Measurements from ENCODE around the gene LMO2.
A peak's percentile ranks its signal among the peaks of the same experiment; 100 is the strongest.
"Not testable (repeated sequence)": the region's sequence is repeated elsewhere in the genome, so short reads cannot be mapped to it uniquely, and the experiment has no call there.

LMO2 gene

GRCh38 chr11:33891714-33892327, at the start of gene LMO2:
Gene LMO2 (minus strand): TSS chr11:33892076. CDS start chr11:33869716, 22,360 bp downstream.
- peak; percentile 47 for DNase-seq

- no peak for DNase-seq
Measured at GRCh38 chr11:33940538-33940815, 48.6 kb upstream of the LMO2 start.

DNA sequence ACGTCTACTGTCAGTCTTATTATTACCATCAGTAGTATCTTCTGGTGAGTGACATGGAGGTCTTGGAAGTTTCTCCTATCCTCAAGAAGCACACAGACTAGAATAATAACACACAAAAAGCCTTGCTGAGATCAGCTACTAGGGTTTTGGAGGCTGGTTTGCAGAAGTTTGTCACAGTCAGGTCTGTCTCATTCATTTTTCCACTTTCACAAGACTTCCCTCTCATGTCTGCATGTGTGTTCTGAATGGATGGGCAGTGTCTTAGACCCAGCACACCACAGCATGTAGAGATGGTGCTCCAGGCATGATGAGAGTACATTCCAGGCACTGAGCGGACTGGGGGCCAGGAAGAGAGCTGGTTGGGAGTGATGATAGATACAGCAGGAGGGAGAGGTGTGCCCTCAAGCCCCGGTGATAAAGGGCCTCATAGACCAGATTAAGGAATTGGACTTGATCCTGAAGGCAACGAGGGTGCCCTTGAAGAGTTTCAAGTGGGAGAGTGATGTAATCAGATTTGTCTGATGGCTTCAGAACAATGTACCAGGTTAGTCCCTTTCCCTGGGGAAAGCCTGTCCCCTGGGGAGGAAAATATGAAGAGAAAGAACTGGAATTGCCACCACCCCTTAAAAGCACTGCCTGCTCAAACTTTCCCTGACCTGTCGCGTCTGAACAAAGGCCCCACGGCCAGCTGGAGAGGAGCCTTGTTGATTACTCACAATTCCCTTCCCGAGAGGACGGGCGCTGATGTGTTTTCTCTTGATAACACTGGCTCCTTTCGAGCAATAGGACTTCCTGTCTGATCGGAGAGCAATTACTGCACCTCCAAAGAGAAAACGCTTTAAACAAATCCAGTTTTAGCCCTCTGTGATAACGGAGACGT, 45.1 kb upstream of the LMO2 start:
- peak; percentile 82 for DNase-seq

DNA sequence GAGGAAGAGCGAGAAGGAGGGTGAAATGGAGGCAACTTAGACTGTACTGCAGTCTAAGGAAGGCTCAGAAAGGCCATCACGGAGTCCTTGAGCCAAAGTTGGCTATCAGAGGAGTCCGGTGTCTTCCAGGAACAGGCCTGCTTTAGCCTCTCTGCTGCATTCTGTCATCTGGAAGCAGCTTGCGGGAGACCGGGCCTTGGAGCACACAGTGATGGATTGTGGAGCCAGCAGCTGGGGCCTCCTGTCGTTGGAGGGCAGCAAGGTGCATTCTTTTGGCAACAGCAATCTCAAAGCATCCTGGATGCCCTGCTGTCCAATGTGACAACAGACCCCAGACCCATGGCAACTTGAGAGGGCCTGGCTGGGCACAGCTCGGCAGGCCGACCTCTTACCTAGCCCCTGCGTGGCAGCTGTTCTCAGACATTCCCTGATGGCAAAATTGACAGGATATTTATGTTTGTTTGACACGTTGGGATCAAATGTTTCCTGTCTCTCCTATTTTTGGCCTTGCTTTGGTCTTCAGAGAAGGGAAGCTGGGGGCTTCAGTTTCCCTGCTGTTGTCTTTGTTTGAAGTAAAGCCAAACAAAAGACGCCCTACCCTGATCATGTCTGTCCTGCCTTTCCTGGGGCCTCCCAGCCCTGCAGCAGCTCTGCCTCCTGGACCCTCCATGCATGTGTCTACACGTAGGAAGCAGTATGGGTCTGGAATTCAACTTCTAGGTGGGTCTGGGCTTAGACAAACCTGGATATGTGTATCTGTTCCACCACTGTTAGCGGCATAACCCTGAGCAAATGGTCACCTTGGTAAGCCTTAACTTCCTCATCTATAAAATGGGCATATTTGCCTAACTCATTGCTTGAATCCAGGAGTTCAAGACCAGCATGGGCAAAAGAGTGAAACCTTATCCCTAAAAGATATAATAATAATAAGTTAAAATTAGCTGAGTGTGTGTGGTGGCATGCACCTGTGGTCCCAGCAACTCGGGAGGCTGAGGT, 43.9 kb upstream of the LMO2 start:
- peak; percentile 22 for DNase-seq

GRCh38 chr11:33935005-33935404, 43.1 kb upstream of the LMO2 start:
- no peak for DNase-seq

DNA sequence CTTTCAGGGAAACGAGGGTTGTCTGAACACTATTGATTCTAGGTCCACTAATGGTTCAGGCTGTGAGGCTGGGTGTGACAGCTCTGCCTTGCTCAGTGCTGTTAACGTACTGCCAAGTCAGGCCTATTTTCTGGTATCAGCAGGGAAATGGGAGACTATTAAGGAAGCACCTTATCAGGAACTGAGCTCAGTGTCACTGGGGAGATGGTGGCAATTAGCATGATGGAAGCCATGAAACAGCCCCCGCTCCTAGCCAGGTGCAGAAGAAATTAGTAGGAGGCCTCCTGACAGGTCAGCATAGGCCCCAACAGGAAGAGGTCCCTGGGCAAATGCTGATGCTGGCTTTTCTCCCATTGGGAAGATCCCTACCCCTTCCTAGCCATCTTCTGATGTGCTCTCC, 42.6 kb upstream of the LMO2 start:
- DNase-seq: no peak

DNA sequence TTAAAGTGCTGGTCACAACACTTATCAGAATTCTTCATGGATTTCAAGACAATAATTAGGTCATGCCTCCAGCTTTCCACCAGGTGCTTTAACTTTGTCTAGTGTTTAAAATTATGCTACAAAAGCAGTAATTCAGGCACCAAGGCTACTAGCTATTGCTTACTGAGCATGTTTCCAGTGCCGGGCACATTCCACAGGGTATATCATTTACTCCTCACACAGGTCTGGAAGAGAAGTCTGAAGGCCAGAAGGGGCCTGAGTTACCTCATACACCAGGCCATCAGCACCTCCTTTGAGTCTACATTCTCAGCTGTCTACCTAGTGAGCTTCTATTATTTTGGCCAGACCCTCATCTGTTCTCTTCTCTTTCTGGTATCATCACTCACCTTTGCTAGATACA, 41.7 kb upstream of the LMO2 start:
- no peak for DNase-seq

- DNase-seq: no peak
Measured at GRCh38 chr11:33932721-33933120, 40.8 kb upstream of the LMO2 start.

- not testable (repeated sequence) for DNase-seq
Measured at GRCh38 chr11:33931739-33932366, 40.0 kb upstream of the LMO2 start.

- no peak for DNase-seq
Measured at GRCh38 chr11:33931067-33931466, 39.2 kb upstream of the LMO2 start.

DNA sequence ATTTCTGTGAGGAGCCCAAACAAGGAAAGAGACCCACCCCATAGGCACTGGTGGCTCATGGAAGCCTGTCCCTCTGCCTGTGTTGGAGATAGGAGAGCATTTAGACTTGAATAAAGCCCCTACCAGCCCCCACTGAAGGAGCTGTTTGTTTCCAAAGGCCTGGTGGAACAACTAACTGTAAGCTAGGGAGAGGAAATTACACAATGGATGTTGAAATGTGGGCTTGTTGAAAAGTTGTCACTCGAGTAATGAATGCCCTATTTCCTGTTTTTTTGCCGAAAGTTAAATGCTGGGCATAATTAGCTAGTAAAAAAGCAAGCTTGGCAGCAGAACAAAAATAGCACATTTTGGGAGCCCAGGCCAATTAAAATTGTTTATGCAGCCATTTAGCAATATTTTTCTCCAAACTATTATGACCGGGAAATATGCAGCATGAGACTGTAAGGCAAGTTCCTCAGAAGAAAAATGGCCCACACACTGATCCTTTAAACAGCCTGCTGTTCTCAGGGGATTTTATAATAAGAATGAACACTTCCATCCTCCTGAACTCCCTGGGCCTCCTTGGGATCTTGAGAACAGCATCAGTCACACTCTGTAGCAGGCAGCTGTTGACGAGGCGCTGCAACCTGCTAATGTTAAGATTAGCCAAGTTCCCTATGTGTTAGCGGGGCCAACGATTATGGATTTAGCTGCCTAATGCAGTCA, 38.6 kb upstream of the LMO2 start:
- peak; percentile 92 for DNase-seq

DNA sequence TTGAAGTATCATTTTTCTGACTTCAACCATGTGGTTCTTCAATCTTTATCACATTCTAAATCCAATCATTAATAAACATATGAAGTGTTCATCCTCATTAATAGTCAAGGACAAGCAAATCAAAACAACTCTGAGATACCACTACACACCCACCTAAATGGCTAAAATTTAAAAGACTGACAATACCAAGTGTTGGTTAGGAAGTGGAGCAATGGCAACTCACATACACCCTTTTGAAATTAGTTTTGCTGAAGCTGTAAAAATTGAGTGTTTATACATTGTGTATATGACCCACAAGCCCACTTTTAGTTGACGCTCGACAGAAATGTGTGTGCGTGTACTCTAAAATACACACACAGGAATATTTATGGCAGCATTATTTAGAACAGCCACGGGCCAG, 36.7 kb upstream of the LMO2 start:
- no peak for DNase-seq

GRCh38 chr11:33926671-33927552, 35.0 kb upstream of the LMO2 start:
- no peak for DNase-seq

GRCh38 chr11:33924341-33924740, 32.5 kb upstream of the LMO2 start:
- peak; percentile 87 for DNase-seq

- peak; percentile 54 for DNase-seq
Measured at GRCh38 chr11:33923626-33924025, 31.8 kb upstream of the LMO2 start.

- DNase-seq: no peak
Measured at GRCh38 chr11:33920838-33921613, 29.1 kb upstream of the LMO2 start.

DNA sequence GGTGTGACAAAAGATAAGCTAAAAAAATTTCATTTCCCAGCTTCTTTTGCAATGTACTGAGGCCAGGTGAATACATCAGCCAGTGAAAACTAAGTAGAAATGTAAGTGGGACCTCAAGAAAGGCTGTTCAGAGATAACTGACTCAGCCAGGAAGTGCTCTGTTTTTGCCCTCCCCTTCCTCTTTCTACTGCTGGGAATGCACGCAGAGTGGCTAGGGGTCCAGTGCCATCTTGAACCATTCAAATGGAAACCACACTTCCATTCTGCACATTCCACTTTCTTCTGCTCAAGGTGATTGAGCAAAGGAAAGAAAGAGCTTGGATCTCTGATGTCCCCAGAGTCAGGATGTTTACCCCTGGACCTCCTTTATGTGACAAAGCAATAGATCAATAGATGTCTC, 27.8 kb upstream of the LMO2 start:
- DNase-seq: no peak

DNA sequence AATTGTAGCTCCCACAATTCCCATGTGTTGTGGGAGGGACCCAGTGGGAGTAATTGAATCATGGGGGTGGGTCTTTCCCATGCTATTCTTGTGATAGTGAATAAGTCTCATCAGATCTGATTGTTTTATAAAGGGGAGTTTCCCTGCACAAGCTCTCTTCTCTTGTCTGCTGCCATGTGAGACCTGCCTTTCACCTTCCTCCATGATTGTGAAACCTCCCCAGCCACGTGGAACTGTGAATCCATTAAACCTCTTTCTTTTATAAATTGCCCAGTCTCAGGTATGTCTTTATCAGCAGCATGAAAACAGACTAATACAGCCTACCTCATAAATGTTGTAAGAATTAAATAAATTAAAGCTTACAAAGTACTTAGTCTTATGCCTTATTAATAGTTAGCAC, 25.5 kb upstream of the LMO2 start:
- DNase-seq: not testable (repeated sequence)

- DNase-seq: no peak
Measured at GRCh38 chr11:33916736-33917135, 24.9 kb upstream of the LMO2 start.

DNA sequence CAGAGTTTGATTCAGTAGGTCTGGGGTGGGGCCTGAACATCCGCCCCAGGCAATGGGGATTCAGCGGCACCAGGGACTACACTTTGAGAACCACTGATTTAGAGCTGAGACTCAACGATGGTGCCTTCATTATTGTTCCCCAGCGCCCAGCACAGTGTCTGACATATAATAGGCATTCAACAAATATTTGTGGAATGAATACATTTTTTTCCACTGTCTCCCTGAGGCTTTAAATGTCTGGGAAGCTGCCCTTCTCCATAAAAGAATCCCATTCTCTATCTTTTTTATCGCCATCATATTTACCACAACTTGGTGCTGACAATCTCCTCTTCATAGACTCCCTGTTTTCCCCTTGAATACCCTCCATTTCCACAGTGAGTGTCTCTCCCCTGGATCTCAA, 23.6 kb upstream of the LMO2 start:
- DNase-seq: no peak

Measured in NCI-H82 (cell line).